HL-60 (cell line): Measurements from ENCODE around the gene CTBP2. TPM values are rescaled to one million over a fixed set of nuclear protein-coding genes. Genes with fewer than 3 reads are reported as not detected.

Experiments used
- DNase-seq, 2 experiments: peaks; one replicate each; pipeline ENCODE4 v3.0.0-alpha.2; 2010 to 2020; ENCODE audit warnings: low read depth in 1 of 2, low spot score in 1 of 2
- H3K27ac ChIP-seq: fragments of 250-450 bp; sonication (Bioruptor Pico); replicated peaks from 2 replicates; pipeline ENCODE4 v1.5.1; 2020; ENCODE audit warnings: mild to moderate bottlenecking, moderate library complexity
- H3K27me3 ChIP-seq: fragments of 250-450 bp; sonication (Bioruptor Pico); 2 replicates; pipeline ENCODE4 v1.5.1; 2021; ENCODE audit warnings: mild to moderate bottlenecking, moderate library complexity; ENCODE audit not compliant: insufficient read depth, poor library complexity, severe bottlenecking
- H3K4me3 ChIP-seq: replicated peaks from 2 replicates; pipeline ENCODE4 v1.5.1; 2011; ENCODE audit warnings: mild to moderate bottlenecking, control low read depth, low read length; ENCODE audit not compliant: insufficient read depth
- CTCF ChIP-seq: IDR thresholded peaks from one replicate; pipeline ENCODE4 v1.5.1; 2011; ENCODE audit warnings: low read length, control low read depth, inconsistent platforms; ENCODE audit not compliant: insufficient read depth
- GABPA ChIP-seq: IDR thresholded peaks from 2 replicates; pipeline ENCODE4 v1.6.1; 2012; ENCODE audit warnings: low read depth
- POLR2AphosphoS5 ChIP-seq: IDR thresholded peaks from 2 replicates; pipeline ENCODE4 v1.6.1; 2012; ENCODE audit warnings: low read depth
- REST ChIP-seq: IDR thresholded peaks from 2 replicates; pipeline ENCODE4 v1.6.1; 2012; ENCODE audit warnings: low read depth; ENCODE audit not compliant: insufficient replicate concordance
- SPI1 ChIP-seq: IDR thresholded peaks from 2 replicates; pipeline ENCODE4 v1.6.1; 2012; ENCODE audit warnings: low read depth, mild to moderate bottlenecking, borderline replicate concordance
- microRNA-seq: library from miRNA; unstranded; fragments of <30 nt; microRNA quantifications from one replicate; pipeline ENCODE4, GENCODE V29; 2018

CTBP2 gene

GRCh38 chr10:124939290-124939689 is 221.1 kb downstream of the CTBP2 start:
- Histone ChIP-seq H3K4me3 (no peak overlapping the region), H3K27me3 (no peaks in the 10 kb centered on the region), H3K27ac (no peak overlapping the region)
- DNase-seq, result no peak
- no peak for TF ChIP-seq SPI1
- TF ChIP-seq GABPA, result no peak
- no peak for TF ChIP-seq REST
- no peak for TF ChIP-seq POLR2AphosphoS5

- Histone ChIP-seq H3K27me3 (no peaks in the 10 kb centered on the region), H3K27ac (no peak overlapping the region), H3K4me3 (no peak overlapping the region)
- DNase-seq, result no peak
- TF ChIP-seq SPI1 (no peak), POLR2AphosphoS5 (no peak), GABPA (no peak), REST (no peak), CTCF (no peak)
These were observed 223.6 kb downstream of the CTBP2 start for GRCh38 chr10:124936813-124937212.

- no peak for DNase-seq
- no peaks in the 10 kb centered on the region for H3K27me3 ChIP-seq
- no peak for TF ChIP-seq GABPA
- no peak for TF ChIP-seq REST
- TF ChIP-seq SPI1, result no peak
- TF ChIP-seq POLR2AphosphoS5, result no peak
- no peak for TF ChIP-seq CTCF
- no peak overlapping the region for H3K4me3 ChIP-seq
- H3K27ac ChIP-seq, result no peak overlapping the region
These were observed 224.4 kb downstream of the CTBP2 start for GRCh38 chr10:124935946-124936345.

Small RNA genes lying within 50 kb of the gene (microRNA-seq; reads per million reads assigned to microRNA genes)
- gene MIR4296, result not detected
